Measurements from ENCODE around the gene DAW1.
"Not testable (repeated sequence)": the region's sequence is repeated elsewhere in the genome, so short reads cannot be mapped to it uniquely, and the experiment has no call there.

DNA sequence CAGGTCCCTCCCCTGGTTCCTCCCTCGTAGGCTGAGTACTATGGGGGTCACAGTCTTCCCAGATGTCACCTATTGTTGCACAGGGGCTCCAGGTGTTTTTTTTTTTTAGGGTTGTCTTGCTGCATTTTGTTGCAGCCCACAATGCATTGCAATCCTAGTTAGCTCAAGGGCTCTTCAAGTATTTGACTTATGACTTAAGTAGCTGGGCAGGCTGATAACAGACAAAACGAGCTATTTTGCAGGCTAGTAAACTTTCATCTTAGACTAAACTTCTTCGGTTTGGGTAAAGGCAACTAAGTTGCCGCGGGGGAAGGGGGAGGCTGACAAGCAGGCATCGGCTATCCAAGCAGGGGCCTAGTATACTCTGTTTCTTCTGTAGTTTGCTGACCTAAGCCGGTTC, 64.8 kb downstream of the DAW1 start:
- not testable (repeated sequence) for TF ChIP-seq EZH2 (IDR thresholded peaks at IDR 0.05; ENCODE audit: insufficient read depth, low read length)
- TF ChIP-seq, protein P1, sequence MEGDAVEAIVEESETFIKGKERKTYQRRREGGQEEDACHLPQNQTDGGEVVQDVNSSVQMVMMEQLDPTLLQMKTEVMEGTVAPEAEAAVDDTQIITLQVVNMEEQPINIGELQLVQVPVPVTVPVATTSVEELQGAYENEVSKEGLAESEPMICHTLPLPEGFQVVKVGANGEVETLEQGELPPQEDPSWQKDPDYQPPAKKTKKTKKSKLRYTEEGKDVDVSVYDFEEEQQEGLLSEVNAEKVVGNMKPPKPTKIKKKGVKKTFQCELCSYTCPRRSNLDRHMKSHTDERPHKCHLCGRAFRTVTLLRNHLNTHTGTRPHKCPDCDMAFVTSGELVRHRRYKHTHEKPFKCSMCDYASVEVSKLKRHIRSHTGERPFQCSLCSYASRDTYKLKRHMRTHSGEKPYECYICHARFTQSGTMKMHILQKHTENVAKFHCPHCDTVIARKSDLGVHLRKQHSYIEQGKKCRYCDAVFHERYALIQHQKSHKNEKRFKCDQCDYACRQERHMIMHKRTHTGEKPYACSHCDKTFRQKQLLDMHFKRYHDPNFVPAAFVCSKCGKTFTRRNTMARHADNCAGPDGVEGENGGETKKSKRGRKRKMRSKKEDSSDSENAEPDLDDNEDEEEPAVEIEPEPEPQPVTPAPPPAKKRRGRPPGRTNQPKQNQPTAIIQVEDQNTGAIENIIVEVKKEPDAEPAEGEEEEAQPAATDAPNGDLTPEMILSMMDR (IDR thresholded peaks at IDR 0.05; ENCODE audit: insufficient read depth, low read depth, low read length), result not testable (repeated sequence)
